ENCODE data around the gene STAB2.

GRCh38 chr12:103556890-103557627, 30.0 kb upstream of the STAB2 start:
- TF ChIP-seq TCF12 (IDR thresholded peaks at IDR 0.05; ENCODE audit: low read depth, low read length) (no peak), EP300 (IDR thresholded peaks at IDR 0.05; ENCODE audit: borderline replicate concordance in 1 of 2, low read depth in 2 of 2, low read length in 2 of 2) (no peak), CTCF (IDR thresholded peaks at IDR 0.05; ENCODE audit: control extremely low read depth in 1 of 3, insufficient read depth in 1 of 3, low read depth in 1 of 3, low read length in 3 of 3) (no peak), HDAC6 (IDR thresholded peaks at IDR 0.05; ENCODE audit: low read depth, low read length) (no peak), POLR2AphosphoS5 (IDR thresholded peaks at IDR 0.05; ENCODE audit: low read depth, low read length) (no peak), TAF7 (optimal IDR thresholded peaks at IDR 0.05; ENCODE audit: borderline replicate concordance, low read depth, low read length) (no peak), POLR2A (IDR thresholded peaks at IDR 0.05; ENCODE audit: control extremely low read depth in 1 of 2, low read depth in 2 of 2, low read length in 2 of 2) (no peak), SP1 (IDR thresholded peaks at IDR 0.05; ENCODE audit: low read depth, low read length) (no peak), GABPA (IDR thresholded peaks at IDR 0.05; ENCODE audit: borderline replicate concordance, insufficient read depth, low read length) (no peak), POU5F1 (IDR thresholded peaks at IDR 0.05; ENCODE audit: low read depth, low read length) (no peak), TAF1 (IDR thresholded peaks at IDR 0.05; ENCODE audit: low read depth, low read length) (no peak)
